H1 (cell line): ENCODE data around the gene PCSK4. TPM values are rescaled to one million over a fixed set of nuclear protein-coding genes. Genes with fewer than 3 reads are reported as not detected.

Experiments
- CTCF ChIA-PET: fragments of 300-600 bp; sonication (Branson Sonifier 250); formaldehyde crosslinking; loops from one replicate; lab custom pipeline; 2021; ENCODE audit not compliant: partially characterized antibody; lab: Charles Lee
- POLR2A ChIA-PET: fragments of 300-600 bp; sonication (Branson Sonifier 250); formaldehyde crosslinking; loops from one replicate; lab custom pipeline; 2021; ENCODE audit warnings: inconsistent platforms; ENCODE audit not compliant: partially characterized antibody; lab: Charles Lee
- DNase-seq, 2 experiments: peaks; one replicate each; pipeline versions ENCODE4 v3.0.0 to v3.0.0-alpha.2; 2010 to 2022; ENCODE audit warnings: low spot score in 2 of 2, low read depth in 1 of 2, mixed read lengths in 1 of 2
- FAIRE-seq: peaks from 2 replicates; lab custom pipeline; 2011; peaks lifted over from hg19 to GRCh38; lab: Jason Lieb, UNC
- H2AFZ ChIP-seq: 2 replicates; pipeline ENCODE4 v1.8.1; 2012; ENCODE audit warnings: low read length, inconsistent platforms
- H2AK5ac ChIP-seq: 2 replicates; pipeline ENCODE4 v1.6.1; 2013; ENCODE audit warnings: low read depth, low read length
- H2BK120ac ChIP-seq: replicated peaks from 2 replicates; pipeline ENCODE3; 2013; ENCODE audit warnings: low read depth, low read length, inconsistent platforms
- H2BK12ac ChIP-seq: 2 replicates; pipeline ENCODE4 v1.6.1; 2013; ENCODE audit warnings: low read depth, low read length
- H2BK15ac ChIP-seq: 2 replicates; pipeline ENCODE4 v1.6.1; 2013; ENCODE audit warnings: low read length
- H2BK20ac ChIP-seq: 2 replicates; pipeline ENCODE4 v1.6.1; 2013; ENCODE audit warnings: low read length
- H2BK5ac ChIP-seq: 2 replicates; pipeline ENCODE4 v1.6.1; 2013; ENCODE audit warnings: low read depth, low read length
- H3K14ac ChIP-seq: 2 replicates; pipeline ENCODE4 v1.6.1; 2013; ENCODE audit warnings: inconsistent platforms; ENCODE audit not compliant: insufficient read length
- H3K18ac ChIP-seq: 2 replicates; pipeline ENCODE4 v1.6.1; 2013; ENCODE audit warnings: low read length; ENCODE audit errors: extremely low read depth
- H3K23ac ChIP-seq: 2 replicates; pipeline ENCODE4 v1.6.1; 2013; ENCODE audit warnings: inconsistent platforms; ENCODE audit not compliant: insufficient read length
- H3K23me2 ChIP-seq: 2 replicates; pipeline ENCODE4 v1.6.1; 2013; ENCODE audit warnings: low read depth, low read length
- H3K27ac ChIP-seq: 2 replicates; pipeline ENCODE4 v1.6.1; 2011; ENCODE audit warnings: low read depth, low read length, inconsistent platforms
- H3K27me3 ChIP-seq, 4 experiments: replicated peaks in 1 of 4; 1 replicate in 1 of 4; 2 replicates in 3 of 4; pipeline versions ENCODE4 v1.6.1 to v1.8.1; 2011 to 2013; ENCODE audit warnings: low read length in 3 of 4, mild to moderate bottlenecking in 3 of 4, inconsistent platforms in 2 of 4, mixed read lengths in 2 of 4, moderate library complexity in 1 of 4; ENCODE audit not compliant: control insufficient read depth in 3 of 4, insufficient read depth in 3 of 4; ENCODE audit errors: extremely low read depth in 1 of 4
- H3K36me3 ChIP-seq, 4 experiments: 2 replicates each; pipeline versions ENCODE4 v1.6.1 to v1.8.1; 2011 to 2013; ENCODE audit warnings: mild to moderate bottlenecking in 4 of 4, low read length in 3 of 4, moderate library complexity in 2 of 4, control low read depth in 1 of 4, inconsistent platforms in 1 of 4; ENCODE audit not compliant: insufficient read depth in 4 of 4, control insufficient read depth in 2 of 4
- H3K4ac ChIP-seq: replicated peaks from 2 replicates; pipeline ENCODE3; 2013; ENCODE audit warnings: low read length, low read depth, mixed read lengths, inconsistent platforms; ENCODE audit not compliant: insufficient read length
- H3K4me1 ChIP-seq, 4 experiments: replicated peaks in 1 of 4; 1 replicate in 1 of 4; 2 replicates in 3 of 4; pipeline versions ENCODE4 v1.6.1 to v1.8.1; 2011 to 2013; ENCODE audit warnings: low read length in 3 of 4, inconsistent platforms in 2 of 4, mixed read lengths in 1 of 4; ENCODE audit not compliant: insufficient read depth in 4 of 4, control insufficient read depth in 3 of 4
- H3K4me2 ChIP-seq, 2 experiments: 2 replicates each; pipeline versions ENCODE4 v1.6.1 to v1.8.1; 2011 to 2013; ENCODE audit warnings: low read depth in 2 of 2, low read length in 2 of 2, control low read depth in 1 of 2, inconsistent platforms in 1 of 2, mild to moderate bottlenecking in 1 of 2; ENCODE audit not compliant: insufficient read depth in 1 of 2
- H3K4me3 ChIP-seq, 4 experiments: fragments of 200-600, 300-600 bp in 1 of 4; sonication (generic), shearing (Covaris generic), sonication (Bioruptor Twin) in 1 of 4; 2 replicates each; pipeline versions ENCODE4 v1.5.1 to v1.8.1; 2011 to 2016; ENCODE audit warnings: low read length in 4 of 4, low read depth in 3 of 4, control low read depth in 2 of 4, inconsistent platforms in 2 of 4, mild to moderate bottlenecking in 2 of 4, mixed read lengths in 1 of 4, moderate library complexity in 1 of 4; ENCODE audit not compliant: insufficient read depth in 2 of 4; ENCODE audit errors: extremely low read depth in 1 of 4
- H3K56ac ChIP-seq: replicated peaks from 2 replicates; pipeline ENCODE3; 2013; ENCODE audit warnings: low read depth, mild to moderate bottlenecking, mixed read lengths, low read length, inconsistent platforms; ENCODE audit not compliant: insufficient read length
- H3K79me1 ChIP-seq: 2 replicates; pipeline ENCODE4 v1.6.1; 2013; ENCODE audit warnings: low read depth, low read length, control low read depth
- H3K79me2 ChIP-seq, 2 experiments: 2 replicates each; pipeline versions ENCODE4 v1.6.1 to v1.8.1; 2012 to 2013; ENCODE audit warnings: low read length in 2 of 2, mild to moderate bottlenecking in 2 of 2, inconsistent platforms in 1 of 2; ENCODE audit not compliant: insufficient read depth in 2 of 2, control insufficient read depth in 1 of 2
- H3K9ac ChIP-seq, 4 experiments: replicated peaks in 1 of 4; 1 replicate in 1 of 4; 2 replicates in 3 of 4; pipeline versions ENCODE4 v1.6.1 to v1.8.1; 2011 to 2013; ENCODE audit warnings: low read depth in 3 of 4, low read length in 3 of 4, control low read depth in 2 of 4, mild to moderate bottlenecking in 2 of 4, moderate library complexity in 2 of 4, inconsistent platforms in 1 of 4; ENCODE audit errors: extremely low read depth in 1 of 4
- H3K9me3 ChIP-seq, 2 experiments: 2 replicates each; pipeline versions ENCODE4 v1.6.1 to v1.8.1; 2012 to 2013; ENCODE audit warnings: mild to moderate bottlenecking in 2 of 2, moderate library complexity in 2 of 2, control low read depth in 1 of 2, inconsistent platforms in 1 of 2, low read depth in 1 of 2, low read length in 1 of 2, mixed read lengths in 1 of 2; ENCODE audit not compliant: insufficient read depth in 2 of 2
- H4K20me1 ChIP-seq, 2 experiments: replicated peaks in 1 of 2; 2 replicates each; pipeline versions ENCODE3 to v1.8.1; 2011 to 2013; ENCODE audit warnings: inconsistent platforms in 2 of 2, low read length in 2 of 2, mild to moderate bottlenecking in 1 of 2; ENCODE audit not compliant: insufficient read depth in 2 of 2, control insufficient read depth in 1 of 2
- H4K5ac ChIP-seq: 2 replicates; pipeline ENCODE4 v1.6.1; 2013; ENCODE audit warnings: low read length, low read depth, mixed read lengths, inconsistent platforms; ENCODE audit not compliant: insufficient read length
- H4K8ac ChIP-seq: 2 replicates; pipeline ENCODE4 v1.8.0; 2013; ENCODE audit warnings: mild to moderate bottlenecking, moderate library complexity, low read length, inconsistent platforms; ENCODE audit not compliant: insufficient read depth; ENCODE audit errors: extremely low read depth
- H4K91ac ChIP-seq: replicated peaks from 2 replicates; pipeline ENCODE3; 2013; ENCODE audit warnings: low read length, mixed read lengths, inconsistent platforms; ENCODE audit not compliant: insufficient read length
- BACH1 ChIP-seq: IDR thresholded peaks from 2 replicates; pipeline ENCODE4 v1.6.1; 2012; ENCODE audit warnings: low read length, improper control_type of control experiment
- CTCF ChIP-seq, 3 experiments: IDR thresholded peaks; 1 replicate in 2 of 3; 2 replicates in 1 of 3; pipeline versions ENCODE4 v1.5.1 to v1.6.1; 2011; ENCODE audit warnings: low read length in 3 of 3, mild to moderate bottlenecking in 3 of 3, inconsistent platforms in 2 of 3, low read depth in 1 of 3, moderate library complexity in 1 of 3; ENCODE audit not compliant: insufficient read depth in 1 of 3; ENCODE audit errors: control extremely low read depth in 1 of 3
- EZH2 ChIP-seq: fragments of 200-600 bp; sonication (generic); IDR thresholded peaks from 2 replicates; pipeline ENCODE4 v1.7.1; 2012; ENCODE audit warnings: low read depth, mild to moderate bottlenecking, moderate library complexity, low read length, inconsistent platforms; ENCODE audit not compliant: severe bottlenecking
- FOSL1 ChIP-seq: IDR thresholded peaks from 2 replicates; pipeline ENCODE4 v1.6.1; 2011; ENCODE audit warnings: mild to moderate bottlenecking, low read depth, low read length, moderate library complexity; ENCODE audit not compliant: insufficient read depth
- GTF2F1 ChIP-seq: IDR thresholded peaks from 2 replicates; pipeline ENCODE4 v1.6.1; 2012; ENCODE audit warnings: low read depth, low read length, improper control_type of control experiment, borderline replicate concordance
- KDM5A ChIP-seq: fragments of 200-600 bp; IDR thresholded peaks from 2 replicates; pipeline ENCODE4 v1.7.1; 2012; ENCODE audit warnings: mild to moderate bottlenecking, low read length, inconsistent platforms, mixed read lengths
- MAX ChIP-seq: IDR thresholded peaks from 2 replicates; pipeline ENCODE4 v1.6.1; 2012; ENCODE audit warnings: inconsistent platforms
- RFX5 ChIP-seq: IDR thresholded peaks from 2 replicates; pipeline ENCODE4 v1.6.1; 2011; ENCODE audit warnings: low read depth, low read length, improper control_type of control experiment, borderline replicate concordance
- SIRT6 ChIP-seq: IDR thresholded peaks from one replicate; pipeline ENCODE4 v1.7.1; 2012; ENCODE audit warnings: low read length, inconsistent platforms
- TCF12 ChIP-seq: IDR thresholded peaks from 2 replicates; pipeline ENCODE4 v1.6.1; 2011; ENCODE audit warnings: low read depth, mild to moderate bottlenecking, low read length
- TEAD4 ChIP-seq: IDR thresholded peaks from 2 replicates; pipeline ENCODE4 v1.6.1; 2012; ENCODE audit warnings: low read depth, low read length, inconsistent platforms, mixed read lengths
- WGBS, 2 experiments: shearing (Covaris generic) in 1 of 2; methylation state at CpG; one replicate each; pipeline versions ENCODE4 v1.1.6 to v1.1.7; 2013 to 2015; ENCODE audit warnings: low lambda C conversion rate in 2 of 2, mixed read lengths in 2 of 2, inconsistent platforms in 1 of 2, low coverage in 1 of 2, missing lambda C conversion rate in 1 of 2; ENCODE audit not compliant: insufficient replicate concordance in 2 of 2, insufficient coverage in 1 of 2, insufficient read length in 1 of 2; ENCODE audit errors: extremely low coverage in 1 of 2, missing lambda C conversion rate in 1 of 2; 5-methylcytosine and 5-hydroxymethylcytosine counted together
- polyA plus RNA-seq, 7 experiments: library from polyadenylated mRNA; depleted of rRNA in 3 of 7; stranded (reverse) in 5 of 7; unstranded in 2 of 7; fragments of >200 nt in 5 of 7; fragments of 200-250 nt in 2 of 7; gene quantifications; 1 replicate in 5 of 7; 2 replicates in 1 of 7; 4 replicates in 1 of 7; pipeline versions ENCODE4 v1.2.1 to v1.2.3, GENCODE V29; 2011 to 2013; ENCODE audit warnings: missing spikeins in 2 of 7, mixed read lengths in 2 of 7
- total RNA-seq: library from RNA; stranded (reverse); fragmentation: NEBNext Ultra II Directional; extraction: Animal tissue kit (Norgen Biotek cat#: 25700); gene quantifications from 2 replicates; pipeline ENCODE4 v1.2.1, GENCODE V29; 2021

The PCSK4 gene
- total and polyA plus RNA-seq, 2 of the 8 experiments (the other 6 are each of a cell fraction or from before 2014, with no cell fraction given), result 9.8 to 10.7 TPM

GRCh38 chr19:1533510-1534150 is 43.5 kb upstream of the PCSK4 start:
- Histone ChIP-seq H3K9ac (no peak overlapping the region), H2BK20ac (no peak overlapping the region), H4K8ac (no peak overlapping the region; the same call in 1 of the 2 replicates), H3K9me3 (no peaks in the 10 kb centered on the region), H3K23me2 (no peaks in the 10 kb centered on the region), H3K14ac (no peak overlapping the region), H4K20me1 (peaks cover 0 to 4% of the 10 kb centered on the region in 2 experiments), H3K27ac (no peak overlapping the region), H3K4ac (no peak overlapping the region), H4K91ac (no peak overlapping the region), H3K27me3 (no peaks in the 10 kb centered on the region; a peak in 1 of 7 replicates), H4K5ac (no peak overlapping the region), H3K79me2 (no peaks in the 10 kb centered on the region), H3K4me2 (no peak overlapping the region), H3K56ac (no peak overlapping the region), H2AK5ac (no peak overlapping the region), H3K23ac (no peak overlapping the region), H2BK12ac (no peak overlapping the region), H2BK120ac (no peak overlapping the region), H3K4me3 (no peak overlapping the region), H3K36me3 (no peaks in the 10 kb centered on the region), H3K18ac (no peak overlapping the region), H3K79me1 (no peaks in the 10 kb centered on the region), H2AFZ (no peak overlapping the region), H3K4me1 (no peaks in the 10 kb centered on the region), H2BK5ac (no peak overlapping the region), H2BK15ac (no peak overlapping the region)
- POLR2A ChIA-PET, result interaction anchor here (0.6 to 1.1 kb wide), 3 partner anchors 9 to 33 kb away, joined by 3 to 4 read pairs (median 3); no protein-coding TSS in a partner anchor
- no peak for FAIRE-seq
- WGBS, 2 experiments, result 89% methylated on average over 16 of the region's 23 CpGs; no CpG with 5 or more reads in 1 of the 2 experiments
- DNase-seq, result no peak
- CTCF ChIA-PET, result interaction anchor here (2.8 kb wide), 1 partner anchor 12 kb away, joined by 8 read pairs; no protein-coding TSS in a partner anchor
- TF ChIP-seq EZH2 (no peak), RFX5 (no peak), SIRT6 (no peak), GTF2F1 (no peak), TCF12 (no peak), KDM5A (no peak), CTCF (IDR thresholded peaks at IDR 0.05; ENCODE audit: control extremely low read depth in 1 of 3, insufficient read depth in 1 of 3, low read depth in 1 of 3, low read length in 3 of 3) (no peak), BACH1 (no peak), FOSL1 (no peak), MAX (no peak), TEAD4 (no peak)
